ENCODE results near the gene AFAP1. TPM values are rescaled to one million over a fixed set of nuclear protein-coding genes. Genes with fewer than 3 reads are reported as not detected.

AFAP1 gene
- total RNA-seq, 1 donor from 2014 or later: 31.9 TPM

DNA sequence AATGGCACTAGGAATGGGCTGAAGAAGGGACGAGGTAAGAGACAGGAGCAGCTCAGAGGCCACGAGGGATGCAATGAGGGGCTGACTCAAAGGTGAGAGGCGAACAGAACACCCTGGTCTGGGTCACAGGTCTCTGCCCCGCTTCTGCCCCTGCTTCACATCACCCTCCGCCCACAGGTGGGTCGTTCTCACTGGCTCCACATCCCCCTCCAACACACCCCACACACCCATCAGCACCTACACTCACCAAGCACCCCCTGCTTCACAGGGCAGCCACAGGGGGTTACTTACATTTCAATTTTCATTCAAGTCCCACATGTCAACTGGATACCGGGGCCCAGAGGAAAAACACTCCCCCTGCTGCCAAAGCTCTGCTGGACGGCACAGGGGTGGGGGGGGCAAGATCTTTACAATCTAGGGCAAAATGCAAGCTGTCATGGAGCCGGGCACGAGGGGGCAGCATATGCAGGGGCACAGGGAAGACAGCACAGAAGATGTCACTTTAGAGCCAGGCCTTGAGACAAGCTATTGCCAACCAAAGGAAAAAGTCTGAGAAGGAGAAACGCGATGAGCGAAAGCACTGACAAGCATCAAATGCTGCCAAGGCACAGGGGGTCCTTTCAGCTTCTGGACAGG lies 94.0 kb downstream of the AFAP1 start:
- Mint-ChIP-seq H3K4me1 (ENCODE audit: low read depth) (no peaks in the 10 kb centered on the region), H3K27me3 (no peaks in the 10 kb centered on the region), H3K9me3 (ENCODE audit: low read depth) (no peaks in the 10 kb centered on the region), H3K36me3 (ENCODE audit: insufficient read depth) (peaks cover 9% of the 10 kb centered on the region), H3K27ac (no peak overlapping the region), H3K4me3 (ENCODE audit: low read depth) (no peak overlapping the region)
- TF ChIP-seq, protein P1, sequence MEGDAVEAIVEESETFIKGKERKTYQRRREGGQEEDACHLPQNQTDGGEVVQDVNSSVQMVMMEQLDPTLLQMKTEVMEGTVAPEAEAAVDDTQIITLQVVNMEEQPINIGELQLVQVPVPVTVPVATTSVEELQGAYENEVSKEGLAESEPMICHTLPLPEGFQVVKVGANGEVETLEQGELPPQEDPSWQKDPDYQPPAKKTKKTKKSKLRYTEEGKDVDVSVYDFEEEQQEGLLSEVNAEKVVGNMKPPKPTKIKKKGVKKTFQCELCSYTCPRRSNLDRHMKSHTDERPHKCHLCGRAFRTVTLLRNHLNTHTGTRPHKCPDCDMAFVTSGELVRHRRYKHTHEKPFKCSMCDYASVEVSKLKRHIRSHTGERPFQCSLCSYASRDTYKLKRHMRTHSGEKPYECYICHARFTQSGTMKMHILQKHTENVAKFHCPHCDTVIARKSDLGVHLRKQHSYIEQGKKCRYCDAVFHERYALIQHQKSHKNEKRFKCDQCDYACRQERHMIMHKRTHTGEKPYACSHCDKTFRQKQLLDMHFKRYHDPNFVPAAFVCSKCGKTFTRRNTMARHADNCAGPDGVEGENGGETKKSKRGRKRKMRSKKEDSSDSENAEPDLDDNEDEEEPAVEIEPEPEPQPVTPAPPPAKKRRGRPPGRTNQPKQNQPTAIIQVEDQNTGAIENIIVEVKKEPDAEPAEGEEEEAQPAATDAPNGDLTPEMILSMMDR (IDR thresholded peaks at IDR 0.05; ENCODE audit: unreplicated experiment): no peak
- DNase-seq (ENCODE audit: low spot score, unreplicated experiment): no peak

DNA sequence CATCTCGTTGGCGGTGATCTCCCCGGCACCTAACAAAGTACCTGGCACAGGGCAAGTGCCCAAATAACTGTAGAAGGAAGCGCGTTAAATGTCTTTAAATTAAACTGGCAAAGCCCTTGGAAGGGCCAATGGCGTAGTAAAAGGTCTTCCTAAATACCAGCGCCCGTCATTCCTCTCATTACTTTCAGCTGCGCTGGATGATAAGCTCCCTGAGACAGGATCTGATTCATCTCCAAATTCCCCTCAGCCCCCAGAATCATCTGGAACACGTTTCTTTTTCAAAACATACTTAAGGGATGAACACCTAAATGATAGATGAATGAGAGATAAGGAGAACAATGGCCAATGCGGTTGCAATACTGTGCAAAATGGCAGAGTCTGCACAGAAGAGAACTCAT lies 95.1 kb downstream of the AFAP1 start:
- TF ChIP-seq, protein P1 (IDR thresholded peaks at IDR 0.05; ENCODE audit: unreplicated experiment): no peak
- no peak overlapping the region for H3K27ac Mint-ChIP-seq
- no peaks in the 10 kb centered on the region for H3K27me3 Mint-ChIP-seq
- H3K4me3 Mint-ChIP-seq (ENCODE audit: low read depth): no peak overlapping the region
- H3K4me1 Mint-ChIP-seq (ENCODE audit: low read depth): no peaks in the 10 kb centered on the region
- no peaks in the 10 kb centered on the region for H3K9me3 Mint-ChIP-seq (ENCODE audit: low read depth)
- no peak for DNase-seq (ENCODE audit: low spot score, unreplicated experiment)
- peaks cover 12% of the 10 kb centered on the region for H3K36me3 Mint-ChIP-seq (ENCODE audit: insufficient read depth)

DNA sequence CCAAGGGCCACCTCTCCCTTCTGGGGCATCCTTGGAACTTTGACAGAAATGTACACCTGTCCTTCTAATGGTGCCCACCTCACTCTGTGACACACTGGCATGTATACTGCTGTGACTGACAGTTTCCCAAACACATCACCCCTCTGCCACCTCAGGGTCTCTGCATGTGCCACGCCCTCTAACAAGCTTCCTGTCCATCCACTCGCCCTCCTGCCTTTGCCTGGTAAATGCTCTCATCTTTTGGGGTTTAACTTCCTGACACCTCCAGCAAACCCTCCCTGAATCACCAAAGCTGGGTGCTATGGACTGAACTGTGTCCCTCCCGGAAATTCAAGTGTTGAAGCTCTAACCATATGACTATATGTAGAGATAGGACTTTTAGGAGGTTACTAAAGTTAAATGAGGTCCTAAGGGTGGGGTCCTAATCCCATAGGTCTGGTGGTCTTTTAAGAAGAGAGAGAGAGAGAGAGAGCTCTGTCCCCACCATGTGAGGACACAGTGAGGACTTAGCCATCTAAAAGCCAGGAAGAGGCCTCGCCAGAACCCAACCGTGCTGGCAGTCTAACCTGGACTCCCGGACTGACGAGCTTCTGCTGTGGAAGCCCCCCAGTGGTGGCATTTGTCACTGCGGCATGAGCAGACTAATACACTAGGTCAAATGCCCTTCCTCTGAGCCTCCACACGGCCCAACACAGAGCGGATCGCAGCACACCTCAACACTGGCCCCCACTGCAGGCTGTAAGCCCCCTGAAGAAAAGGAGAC lies 95.6 kb downstream of the AFAP1 start:
- Mint-ChIP-seq H3K27ac (no peak overlapping the region), H3K4me3 (ENCODE audit: low read depth) (no peak overlapping the region), H3K9me3 (ENCODE audit: low read depth) (no peaks in the 10 kb centered on the region), H3K27me3 (no peaks in the 10 kb centered on the region), H3K36me3 (ENCODE audit: insufficient read depth) (peaks cover 11% of the 10 kb centered on the region), H3K4me1 (ENCODE audit: low read depth) (no peaks in the 10 kb centered on the region)
- TF ChIP-seq, protein P1 (IDR thresholded peaks at IDR 0.05; ENCODE audit: unreplicated experiment): peak; percentile 64
- DNase-seq (ENCODE audit: low spot score, unreplicated experiment): peak; percentile 34

DNA sequence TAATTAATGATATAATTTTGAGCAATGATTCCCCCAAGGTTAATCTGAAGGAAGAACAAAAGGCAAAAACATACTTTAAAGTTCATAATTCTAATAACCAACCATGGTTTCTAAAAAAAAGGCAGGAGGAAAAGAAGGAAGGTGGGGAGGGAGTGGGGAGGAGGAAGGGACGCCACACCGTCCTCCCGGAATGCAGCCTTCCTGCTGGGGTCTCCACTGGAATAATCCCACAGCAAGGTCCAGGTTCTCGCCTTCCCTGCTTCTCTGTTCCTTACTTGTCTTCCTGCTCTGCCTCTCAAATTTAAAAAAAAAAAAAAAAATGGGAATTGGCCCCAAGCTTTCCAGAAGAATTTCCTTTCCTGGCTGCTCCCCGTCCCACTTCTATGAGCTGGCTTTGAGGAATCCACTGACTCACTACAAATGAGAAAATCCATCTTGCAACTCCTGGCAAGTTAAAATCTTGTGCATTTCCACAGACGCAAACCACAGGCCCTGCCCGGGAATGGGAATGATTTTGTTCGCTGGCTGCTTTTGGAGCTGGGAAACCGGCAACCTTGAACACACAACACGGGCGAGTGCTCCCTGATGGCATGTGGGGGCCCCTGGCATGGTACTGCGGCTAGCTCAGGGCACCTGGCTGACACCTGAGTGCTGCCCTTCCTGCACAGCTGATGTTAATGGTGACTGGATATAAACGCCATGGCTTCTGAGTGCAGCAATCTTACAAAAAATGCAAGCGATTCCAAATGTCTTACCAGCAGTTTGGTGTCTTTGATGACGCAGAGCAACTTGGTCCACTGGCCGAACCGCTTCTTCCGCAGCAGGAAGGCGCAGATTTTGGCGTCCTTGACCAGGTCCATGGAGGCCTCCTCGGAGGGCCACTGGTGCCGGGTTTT lies 97.0 kb downstream of the AFAP1 start:
- H3K4me3 Mint-ChIP-seq (ENCODE audit: low read depth): no peak overlapping the region
- H3K27ac Mint-ChIP-seq: no peak overlapping the region
- no peaks in the 10 kb centered on the region for H3K4me1 Mint-ChIP-seq (ENCODE audit: low read depth)
- H3K36me3 Mint-ChIP-seq (ENCODE audit: insufficient read depth): peaks cover 12% of the 10 kb centered on the region
- no peak for DNase-seq (ENCODE audit: low spot score, unreplicated experiment)
- TF ChIP-seq, protein P1 (IDR thresholded peaks at IDR 0.05; ENCODE audit: unreplicated experiment): no peak
- H3K27me3 Mint-ChIP-seq: no peaks in the 10 kb centered on the region
- H3K9me3 Mint-ChIP-seq (ENCODE audit: low read depth): no peaks in the 10 kb centered on the region

DNA sequence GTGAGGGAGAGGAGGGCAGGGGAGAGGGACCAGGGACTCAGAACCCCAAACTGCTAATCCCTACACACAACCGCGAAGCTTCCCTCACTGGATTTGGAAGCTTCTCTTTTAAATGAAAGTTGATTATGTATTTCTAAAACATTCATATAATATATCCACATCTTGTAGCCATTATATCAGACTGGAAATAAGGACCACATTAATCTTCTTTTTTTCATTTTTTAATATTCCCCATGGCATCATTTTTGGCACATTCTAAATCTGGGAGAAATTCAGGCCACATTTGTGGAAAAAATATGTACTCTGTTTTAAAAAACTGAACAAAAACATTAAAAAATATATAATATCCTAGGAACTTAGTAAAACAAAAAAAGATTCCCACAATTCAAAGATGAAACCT lies 97.8 kb downstream of the AFAP1 start:
- Mint-ChIP-seq H3K4me3 (ENCODE audit: low read depth) (no peak overlapping the region), H3K27ac (no peak overlapping the region), H3K36me3 (ENCODE audit: insufficient read depth) (peaks cover 15% of the 10 kb centered on the region), H3K4me1 (ENCODE audit: low read depth) (no peaks in the 10 kb centered on the region), H3K9me3 (ENCODE audit: low read depth) (no peaks in the 10 kb centered on the region), H3K27me3 (no peaks in the 10 kb centered on the region)
- TF ChIP-seq, protein P1 (IDR thresholded peaks at IDR 0.05; ENCODE audit: unreplicated experiment): no peak
- DNase-seq (ENCODE audit: low spot score, unreplicated experiment): no peak
